ENCODE data around the gene CC2D2A. TPM values are rescaled to one million over a fixed set of nuclear protein-coding genes. Genes with fewer than 3 reads are reported as not detected.
"Not testable (repeated sequence)": the region's sequence is repeated elsewhere in the genome, so short reads cannot be mapped to it uniquely, and the experiment has no call there.

Gene CC2D2A
- total RNA-seq, 1 experiment from 2014 or later: 2.9 TPM

DNA sequence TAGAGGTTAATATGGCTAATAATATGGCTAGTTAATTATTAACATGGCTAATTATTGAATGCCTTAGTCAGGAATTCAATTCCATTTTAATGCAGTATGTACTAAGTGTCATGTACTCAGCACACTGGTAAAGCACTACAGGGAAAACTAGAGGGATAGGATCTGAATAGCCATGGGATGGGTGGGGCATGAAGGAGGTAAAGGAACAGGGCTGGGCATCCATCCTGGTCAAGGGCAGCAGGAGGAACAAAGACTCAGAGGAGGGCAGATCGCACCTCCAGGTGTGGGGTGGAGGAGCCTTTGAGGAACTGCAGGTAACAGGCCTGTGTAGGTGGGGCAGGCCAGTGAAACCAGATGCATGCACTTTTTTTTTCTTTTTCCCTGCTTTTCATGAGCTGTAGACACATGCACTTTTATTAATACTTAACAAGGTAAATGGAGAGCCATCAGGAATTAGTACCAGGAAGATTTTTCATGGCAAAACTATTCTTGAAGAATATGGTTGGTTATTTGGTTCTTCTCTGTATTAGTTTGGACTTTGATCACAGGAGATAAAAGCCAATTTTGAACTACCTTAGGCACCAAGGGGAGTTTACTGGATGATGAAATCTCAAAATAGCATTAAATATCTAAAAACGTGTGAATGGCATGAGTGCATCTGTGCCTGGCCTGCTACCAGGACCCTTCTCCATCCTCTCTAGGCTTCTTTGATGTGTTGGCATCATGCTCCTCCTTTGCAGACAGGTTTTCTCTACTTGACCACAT, 88.3 kb downstream of the CC2D2A start:
- peak; percentile 31 for DNase-seq (ENCODE audit: low spot score)

DNA sequence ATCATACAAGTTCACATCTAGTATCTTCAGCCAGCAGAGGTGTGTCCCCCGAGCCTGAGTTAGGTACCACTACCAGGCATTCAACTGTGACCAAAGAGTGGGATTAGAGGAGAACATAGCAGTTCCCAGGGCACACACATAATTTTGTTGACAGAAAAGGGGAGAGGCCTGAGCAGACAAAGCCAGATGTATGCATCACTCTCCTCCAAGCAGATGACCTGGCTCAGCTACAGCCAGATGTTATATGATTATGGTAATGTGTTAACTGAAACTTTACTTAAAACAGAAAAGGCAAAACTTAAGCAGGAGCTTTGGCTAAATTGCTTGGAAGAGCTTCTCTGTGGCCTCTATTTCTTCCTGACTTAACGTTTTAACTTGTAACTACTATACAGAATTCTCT, 88.9 kb downstream of the CC2D2A start:
- no peak for DNase-seq (ENCODE audit: low spot score)

DNA sequence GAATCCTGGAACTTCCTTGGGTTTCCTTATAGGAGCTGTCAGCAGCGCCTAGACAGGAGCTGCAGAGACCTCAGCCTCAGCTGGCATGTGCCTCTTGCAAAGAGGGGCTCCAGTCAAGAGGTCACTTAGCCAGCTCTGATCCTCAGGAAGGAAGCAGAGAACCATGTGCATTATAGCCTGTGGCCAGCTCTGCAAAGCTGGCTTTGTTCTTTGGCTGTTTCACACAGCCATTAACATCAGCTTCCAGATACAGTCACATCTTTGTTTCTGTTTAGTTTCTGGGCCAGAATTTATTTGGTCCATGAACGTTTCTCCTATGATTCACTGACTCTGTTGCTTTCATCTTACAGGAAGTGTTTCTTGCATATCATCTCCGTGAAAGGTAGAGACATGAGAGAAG, 92.4 kb downstream of the CC2D2A start:
- no peak for DNase-seq (ENCODE audit: low spot score)

DNA sequence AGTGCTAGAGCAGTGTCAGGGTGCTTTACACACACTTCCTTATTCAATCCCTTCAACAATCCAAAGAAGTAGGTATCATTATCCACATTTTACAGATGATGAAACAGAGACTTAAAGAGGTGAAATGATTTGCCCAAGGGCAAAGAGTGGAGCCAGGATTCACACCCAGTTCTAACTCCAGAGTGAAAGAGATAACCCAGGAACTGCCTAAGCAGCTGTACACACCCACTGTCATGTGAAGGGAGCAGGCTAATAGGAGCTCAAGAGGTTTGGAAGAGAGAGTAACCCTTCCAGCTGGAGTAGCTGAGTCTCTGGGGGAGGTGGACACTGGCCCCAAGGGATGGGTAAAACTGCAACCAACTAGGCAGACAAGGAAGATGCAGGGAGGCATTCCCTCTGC, 92.9 kb downstream of the CC2D2A start:
- no peak for DNase-seq (ENCODE audit: low spot score)

DNA sequence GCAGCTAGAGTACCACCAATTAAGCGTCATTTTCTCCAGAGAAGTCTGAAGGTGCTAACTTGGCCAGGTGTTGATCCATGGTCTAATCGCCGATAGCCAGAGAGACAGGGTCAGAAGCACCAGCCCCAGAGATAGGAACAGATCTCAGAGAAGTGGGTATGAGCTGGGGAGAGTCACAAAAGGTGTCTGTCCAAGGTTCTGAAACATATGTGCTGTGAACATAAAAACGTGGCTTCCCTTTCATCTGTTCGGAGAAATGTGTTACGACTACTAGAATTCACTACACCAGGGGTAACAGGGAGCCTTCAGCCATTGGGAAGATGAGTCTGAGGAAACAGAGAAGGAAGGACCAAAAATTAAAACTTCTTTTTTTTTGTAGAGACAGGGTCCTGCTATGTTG, 94.2 kb downstream of the CC2D2A start:
- no peak for DNase-seq (ENCODE audit: low spot score)

DNA sequence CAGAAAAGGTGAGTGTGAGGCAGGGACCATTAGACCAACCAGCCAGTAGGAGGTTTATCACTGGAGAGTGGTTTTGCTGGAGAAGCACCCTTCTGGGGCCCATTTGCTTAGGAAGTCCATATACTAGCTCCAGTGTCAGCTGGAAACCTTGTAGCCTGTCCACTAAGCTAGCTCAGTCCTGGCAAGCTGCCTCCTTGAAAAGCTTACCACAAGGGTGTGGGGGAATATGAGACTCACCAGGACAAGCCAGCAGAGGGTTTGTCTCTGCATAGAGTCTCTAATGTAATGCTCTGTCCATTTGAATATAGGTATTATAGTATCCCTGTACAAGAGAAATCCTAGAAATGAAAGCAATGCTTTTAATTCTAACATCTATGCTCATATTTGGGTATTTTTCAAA, 99.1 kb downstream of the CC2D2A start:
- no peak for DNase-seq (ENCODE audit: low spot score)

DNA sequence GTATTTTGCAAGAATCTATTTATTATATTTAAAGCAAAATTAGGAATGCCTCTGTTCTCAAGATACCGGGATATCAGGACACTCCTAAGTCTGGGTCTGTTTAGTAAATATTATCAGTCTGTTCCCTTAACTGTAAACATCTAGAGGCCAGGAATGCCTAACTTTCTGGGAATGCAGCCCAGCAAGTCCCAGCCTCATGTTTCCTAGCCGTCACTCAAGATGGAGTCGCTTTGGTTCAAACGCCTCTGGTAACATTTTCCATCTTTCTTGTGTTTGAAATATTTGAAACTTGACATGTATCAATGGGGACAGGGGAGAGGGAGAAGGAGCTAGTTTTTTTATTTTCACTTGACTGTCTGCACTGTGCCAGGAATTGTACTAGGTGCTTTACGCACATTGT, 100.1 kb downstream of the CC2D2A start:
- no peak for DNase-seq (ENCODE audit: low spot score)

DNA sequence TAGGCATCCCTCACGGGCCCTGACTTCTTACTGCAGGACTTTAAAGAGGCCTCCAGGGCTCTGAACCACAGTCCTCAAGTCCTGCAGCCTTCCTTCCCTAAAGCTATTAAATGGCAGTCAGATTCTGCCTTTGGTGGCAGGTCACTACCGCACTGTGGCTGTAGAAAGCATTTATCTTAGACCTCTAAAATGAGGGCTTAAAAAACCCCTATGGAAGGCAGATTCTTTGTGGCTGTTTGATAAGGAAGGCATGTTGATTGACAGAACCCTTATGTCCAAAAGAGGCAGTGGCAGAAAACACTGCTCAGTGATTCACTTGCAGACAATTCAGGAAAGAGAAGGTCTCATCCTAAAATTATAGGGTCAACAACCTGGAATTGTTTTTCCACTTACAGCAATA, 106.3 kb downstream of the CC2D2A start:
- DNase-seq (ENCODE audit: low spot score): no peak

DNA sequence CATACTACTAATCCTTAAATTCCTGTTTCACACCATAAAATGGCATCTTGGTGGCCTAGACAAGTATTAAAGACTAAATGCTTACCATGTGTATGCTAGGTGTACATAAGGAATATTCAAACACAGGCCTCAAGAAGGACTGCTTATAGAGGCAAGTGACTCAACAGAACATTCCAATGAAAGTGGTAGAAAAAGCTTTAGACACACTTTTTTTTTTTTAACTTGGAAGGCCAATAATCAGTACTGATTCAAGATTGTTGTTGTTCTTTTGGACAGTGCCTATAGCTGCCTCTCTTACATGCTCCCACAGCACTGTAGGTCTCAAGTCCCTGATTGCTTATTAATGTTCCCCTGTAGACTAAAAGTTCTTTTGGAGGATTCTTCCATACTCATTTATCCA, 107.8 kb downstream of the CC2D2A start:
- no peak for DNase-seq (ENCODE audit: low spot score)

DNA sequence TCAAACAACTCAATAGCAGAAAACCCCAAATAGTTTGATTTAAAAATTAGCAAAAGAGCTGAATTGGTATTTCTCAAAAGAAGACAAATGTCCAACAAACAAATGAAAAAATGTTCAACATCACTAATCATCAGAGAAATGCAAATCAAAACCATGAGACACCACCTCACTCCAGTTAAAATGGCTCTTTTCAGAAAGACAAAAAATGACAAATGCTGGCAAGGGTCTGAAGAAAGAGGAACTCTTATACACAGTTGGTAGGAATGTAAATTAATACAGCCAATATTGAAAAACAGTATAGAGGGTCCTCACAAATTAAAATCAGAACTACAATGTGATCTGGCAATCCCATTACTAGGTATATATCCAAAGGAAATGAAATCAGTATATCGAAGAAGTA, 115.1 kb downstream of the CC2D2A start:
- DNase-seq (ENCODE audit: low spot score): no peak

DNA sequence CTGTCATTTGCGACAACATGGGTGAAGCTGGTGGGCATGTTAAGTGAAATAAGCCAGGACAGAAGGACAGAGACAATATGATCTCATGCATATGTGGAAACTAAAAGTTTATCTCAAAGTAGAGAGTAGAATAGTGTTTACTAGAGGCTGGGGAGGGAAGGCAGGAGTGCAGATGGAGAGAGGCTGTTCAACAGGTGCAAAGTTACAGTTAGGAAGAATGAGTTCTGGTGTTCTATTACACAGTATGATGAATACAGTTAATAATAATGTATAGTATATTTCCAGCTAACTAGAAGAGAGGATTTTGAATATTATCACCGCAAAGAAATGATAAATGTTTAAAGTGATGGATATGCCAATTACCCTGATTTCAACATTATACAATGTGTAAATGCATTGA, 115.6 kb downstream of the CC2D2A start:
- DNase-seq (ENCODE audit: low spot score): no peak

DNA sequence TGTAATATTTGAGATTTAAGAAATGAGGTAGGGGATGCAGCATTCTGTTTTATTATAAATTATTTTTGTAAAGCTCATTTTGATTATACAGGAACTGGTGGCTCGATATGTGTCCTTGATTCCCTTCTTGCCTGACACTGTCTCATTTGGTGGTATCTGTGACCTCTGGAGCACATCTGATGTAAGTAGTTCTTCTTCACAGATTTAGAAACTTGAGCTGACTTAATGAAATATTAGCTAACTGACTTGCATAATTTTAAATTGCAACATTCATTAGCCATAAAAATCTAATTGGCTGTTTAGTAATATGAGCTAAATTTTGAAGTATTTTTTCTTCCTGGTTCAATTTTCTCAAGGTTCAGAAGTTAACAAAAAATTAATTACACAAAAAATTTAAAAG, 116.4 kb downstream of the CC2D2A start:
- no peak for DNase-seq (ENCODE audit: low spot score)

DNA sequence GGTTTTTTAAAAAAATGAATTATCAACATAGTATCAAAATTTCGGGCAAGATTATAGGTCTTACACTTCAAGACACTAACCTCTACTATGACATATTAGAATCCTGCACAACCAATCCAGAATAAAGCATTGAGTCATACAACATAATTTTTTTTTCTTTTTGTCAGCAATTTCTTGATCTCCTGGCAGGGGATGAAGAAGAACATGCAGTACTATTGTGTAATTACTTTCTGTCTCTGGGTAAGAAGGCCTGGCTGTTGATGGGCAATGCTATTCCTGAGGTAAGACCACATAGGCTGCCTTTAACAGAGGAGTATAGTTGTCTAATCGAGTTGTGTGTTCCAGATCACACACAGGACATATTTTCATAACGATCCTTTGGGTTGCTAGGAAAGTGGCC, 118.0 kb downstream of the CC2D2A start:
- no peak for DNase-seq (ENCODE audit: low spot score)

DNA sequence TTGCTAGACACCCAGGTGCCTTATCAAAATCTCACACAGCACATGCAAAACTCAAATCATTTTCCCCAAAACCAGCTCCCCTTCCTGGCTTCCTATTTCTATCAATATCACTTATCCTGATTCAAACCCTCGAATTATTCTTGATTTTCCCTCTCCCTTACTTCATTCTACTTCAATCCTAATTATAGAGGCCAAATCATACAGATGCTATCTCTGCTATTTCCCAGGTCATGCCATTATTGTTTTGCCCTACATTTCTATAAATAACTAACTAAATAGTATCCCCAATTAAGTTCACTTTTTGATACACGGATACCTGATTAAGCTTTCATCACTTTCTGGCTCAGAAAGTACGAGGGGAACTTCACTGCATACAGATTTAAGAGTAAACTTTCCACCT, 123.1 kb downstream of the CC2D2A start:
- no peak for DNase-seq (ENCODE audit: low spot score)

DNA sequence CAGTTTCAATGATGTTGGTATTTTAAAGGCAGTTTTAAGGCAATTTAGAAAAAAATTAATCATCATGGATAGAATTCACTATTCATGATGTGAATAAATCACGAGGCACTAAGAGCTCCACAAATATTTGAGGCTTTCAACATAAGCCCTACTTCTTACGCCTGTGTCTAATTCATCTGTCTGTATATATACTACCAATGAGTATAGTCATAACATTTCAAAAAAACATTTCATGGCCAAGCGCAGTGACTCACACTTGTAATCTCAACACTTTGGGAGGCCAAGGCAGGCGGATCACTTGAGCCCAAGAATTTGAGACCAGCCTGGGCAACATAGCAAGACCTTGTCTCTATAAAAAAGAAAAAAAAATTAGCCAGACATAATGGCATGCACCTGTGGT, 129.0 kb downstream of the CC2D2A start:
- no peak for DNase-seq (ENCODE audit: low spot score)

DNA sequence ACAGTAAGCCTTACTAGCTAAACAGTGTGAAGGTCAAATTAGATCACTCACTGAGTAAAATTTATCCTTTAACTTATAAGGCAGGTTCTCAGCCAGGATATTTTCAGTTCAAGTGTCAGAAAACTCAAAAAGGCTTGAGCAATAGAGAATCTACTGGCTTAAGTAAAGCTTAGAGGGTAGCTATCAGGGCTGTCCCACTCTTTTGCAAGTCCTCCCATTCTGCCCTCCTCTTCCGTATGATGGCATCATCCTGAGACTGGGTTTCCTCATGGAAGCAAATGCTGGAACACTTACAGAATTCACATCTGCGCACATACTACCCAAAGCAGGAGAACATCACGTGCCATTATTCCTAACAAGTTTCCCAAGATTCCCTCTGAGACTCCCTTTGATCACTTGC, 130.5 kb downstream of the CC2D2A start:
- DNase-seq (ENCODE audit: low spot score): no peak

DNA sequence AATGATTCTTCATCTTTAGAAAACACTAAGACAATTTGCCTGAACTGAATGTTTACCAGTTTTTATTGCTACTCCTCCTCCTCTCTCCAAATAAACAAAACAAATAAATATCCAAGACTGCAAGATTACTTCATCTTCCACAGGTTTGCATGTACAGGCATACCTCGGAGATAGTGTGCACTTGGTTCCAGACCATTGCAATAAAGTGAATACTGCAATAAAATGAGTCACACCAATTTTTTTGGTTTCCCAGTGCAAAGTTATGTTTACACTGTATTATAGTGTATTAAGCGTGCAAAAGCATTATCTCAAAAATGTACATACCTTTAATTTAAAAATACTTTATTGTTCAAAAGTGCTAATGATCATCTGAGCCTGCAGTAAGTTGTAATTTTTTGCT, 132.2 kb downstream of the CC2D2A start:
- DNase-seq (ENCODE audit: low spot score): no peak

DNA sequence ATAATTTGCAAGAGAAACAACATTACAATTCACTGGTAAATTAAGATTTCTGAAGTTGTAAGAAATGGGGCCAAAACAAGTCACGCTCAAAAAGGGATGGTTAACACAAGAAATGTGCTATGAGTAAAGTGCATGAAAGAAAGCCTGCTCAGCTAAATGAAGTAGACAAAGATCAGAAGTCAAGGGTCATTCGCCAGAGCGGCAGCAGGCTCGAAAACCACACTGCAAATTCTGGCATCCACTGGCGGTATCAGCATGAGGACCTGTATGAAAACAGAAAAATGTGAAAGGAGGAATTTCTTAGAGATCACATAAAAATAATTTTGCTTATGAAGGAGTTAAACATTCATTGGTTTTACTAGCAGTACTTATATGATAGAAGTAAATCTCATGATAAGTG, 135.9 kb downstream of the CC2D2A start:
- DNase-seq (ENCODE audit: low spot score): no peak

DNA sequence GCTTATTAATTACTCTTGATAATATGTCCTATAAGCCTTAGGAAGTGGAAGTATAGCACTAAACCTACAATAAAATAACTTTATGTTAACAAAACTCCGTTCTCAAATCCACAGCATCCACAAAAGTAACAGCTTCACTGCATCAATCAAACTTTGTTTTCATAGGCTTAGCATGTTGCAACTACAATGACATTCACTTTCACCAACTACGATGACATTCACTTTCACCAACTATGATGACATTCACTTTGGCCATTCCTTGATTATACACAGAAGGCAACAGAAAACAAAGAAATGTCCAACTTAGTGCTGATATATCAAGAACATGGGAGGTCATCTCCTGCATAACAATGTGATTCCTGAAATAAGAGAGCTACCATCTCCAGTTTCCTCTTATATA, 141.2 kb downstream of the CC2D2A start:
- no peak for DNase-seq (ENCODE audit: low spot score)

DNA sequence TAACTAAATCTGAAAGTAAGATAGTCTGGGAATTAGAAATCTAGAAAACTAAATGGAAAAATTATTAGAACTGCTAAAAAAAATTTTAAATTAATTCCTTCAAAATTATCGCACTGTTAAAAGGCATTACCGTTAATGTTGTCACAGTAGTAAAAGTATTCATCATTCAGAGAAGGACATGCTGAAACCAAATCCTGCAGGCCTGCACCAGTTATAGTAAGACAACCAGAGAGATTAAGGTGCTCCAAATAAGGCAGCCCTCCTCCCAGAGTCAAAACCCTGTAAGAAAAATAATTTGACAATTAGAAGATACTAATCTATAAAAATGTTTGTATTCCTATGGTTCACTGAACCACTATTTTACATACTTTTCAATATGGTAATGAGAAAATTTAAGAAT, 142.5 kb downstream of the CC2D2A start:
- DNase-seq (ENCODE audit: low spot score): no peak

DNA sequence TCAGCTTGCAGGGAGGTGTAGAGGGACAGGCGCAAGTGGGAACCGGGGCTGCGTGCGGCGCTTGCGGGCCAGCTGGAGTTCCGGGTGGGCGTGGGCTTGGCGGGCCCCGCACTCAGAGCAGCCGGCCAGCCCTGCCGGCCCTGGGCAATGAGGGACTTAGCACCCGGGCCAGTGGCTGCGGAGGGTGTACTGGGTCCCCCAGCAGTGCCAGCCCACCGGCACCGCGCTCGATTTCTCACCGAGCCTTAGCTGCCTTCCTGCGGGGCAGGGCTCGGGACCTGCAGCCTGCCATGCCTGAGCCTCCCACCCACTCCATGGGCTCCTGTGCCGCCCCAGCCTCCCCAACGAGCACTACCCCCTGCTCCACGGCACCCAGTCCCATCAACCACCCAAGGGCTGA, 145.2 kb downstream of the CC2D2A start:
- DNase-seq (ENCODE audit: low spot score): not testable (repeated sequence)

DNA sequence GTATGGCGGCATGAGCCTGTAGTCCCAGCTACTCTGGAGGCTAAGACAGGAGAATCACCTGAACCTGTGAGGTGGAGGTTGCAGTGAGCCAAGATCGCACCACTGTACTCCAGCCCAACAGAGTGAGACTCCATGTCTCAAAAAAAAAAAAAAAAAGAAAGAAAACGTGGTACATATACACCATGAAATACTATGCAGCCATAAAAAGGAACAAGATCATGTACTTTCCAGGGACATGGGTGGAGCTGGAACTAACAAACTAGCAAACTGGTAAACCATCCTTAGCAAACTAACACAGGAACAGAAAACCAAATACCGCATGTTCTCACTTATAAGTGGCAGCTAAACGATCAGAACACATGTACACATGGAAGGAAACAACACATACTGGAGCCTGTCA, 147.7 kb downstream of the CC2D2A start:
- DNase-seq (ENCODE audit: low spot score): not testable (repeated sequence)

DNA sequence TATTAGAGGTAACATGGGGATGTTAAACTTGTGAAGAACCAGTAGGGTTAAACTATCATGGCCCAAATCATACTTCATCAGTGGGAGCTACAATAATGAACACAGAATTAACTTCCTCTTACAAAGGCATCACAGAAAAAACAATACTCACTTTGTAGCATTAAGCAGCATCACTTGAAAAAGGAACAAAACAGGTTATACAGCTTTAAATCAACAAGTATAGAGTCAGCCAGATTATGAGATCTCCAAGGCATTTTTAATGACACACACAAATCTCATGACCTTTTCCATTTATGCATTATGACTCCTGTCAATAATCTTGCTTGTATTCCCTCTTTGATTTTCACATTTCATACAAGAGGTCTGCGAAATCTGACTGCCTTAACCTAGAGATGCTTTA, 167.1 kb downstream of the CC2D2A start:
- peak; percentile 40 for DNase-seq (ENCODE audit: low spot score)

DNA sequence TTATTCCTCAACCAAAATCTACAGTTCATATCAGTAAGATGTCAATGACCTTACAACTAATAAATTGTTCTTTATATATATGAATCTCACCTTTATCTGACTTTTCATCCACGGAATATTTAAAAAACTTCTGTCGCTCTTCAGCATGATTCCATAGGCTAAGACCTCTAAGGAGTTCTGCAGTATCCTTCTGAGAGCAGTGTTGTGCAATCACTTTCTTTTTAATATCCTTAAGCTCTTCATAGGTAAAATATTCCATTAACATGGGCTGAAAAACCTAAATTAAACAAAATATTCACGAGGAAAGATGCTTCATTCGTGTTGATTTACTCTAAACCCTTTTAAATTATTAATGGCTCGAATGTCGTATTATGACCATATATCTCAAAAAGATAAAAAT, 168.7 kb downstream of the CC2D2A start:
- DNase-seq (ENCODE audit: low spot score): no peak
